Measurements from ENCODE around the gene CACNA2D4. TPM values are rescaled to one million over a fixed set of nuclear protein-coding genes. Genes with fewer than 3 reads are reported as not detected.

The CACNA2D4 gene
- total RNA-seq, 2 experiments from 2014 or later: 5.5 to 7.2 TPM

DNA sequence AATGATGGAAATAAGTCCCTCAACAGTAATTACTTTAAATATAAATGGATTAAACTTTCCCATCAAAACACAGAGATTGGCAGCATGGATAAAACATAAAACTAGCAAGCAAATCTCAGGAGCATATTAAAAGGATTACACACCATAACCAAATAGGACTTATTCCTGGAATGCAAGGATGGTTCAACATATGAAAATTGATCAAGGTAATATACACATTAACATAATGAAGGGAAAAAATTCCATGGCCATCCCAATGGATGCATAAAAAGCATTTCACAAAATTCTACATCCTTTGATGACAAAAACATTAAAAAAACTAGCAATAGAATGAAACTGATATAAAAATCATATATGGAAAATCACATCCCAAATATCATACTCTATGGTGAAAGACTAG lies 13.6 kb downstream of the CACNA2D4 start:
- Mint-ChIP-seq H3K27me3 (peaks cover 11% of the 10 kb centered on the region), H3K36me3 (ENCODE audit: low read depth) (peaks cover 3% of the 10 kb centered on the region), H3K27ac (no peak overlapping the region), H3K4me1 (peaks cover 4% of the 10 kb centered on the region), H3K9me3 (ENCODE audit: low read depth) (peaks cover 27% of the 10 kb centered on the region), H3K4me3 (no peak overlapping the region)
- intact Hi-C loops (cut with DNase I, micrococcal nuclease): no loop called here
- ATAC-seq (no peak), DNase-seq (no peak)
- ChIA-PET POLR2A (no interaction called here), CTCF (interaction anchor here (1.5 to 1.9 kb wide), 2 partner anchors 10 to 35 kb away, joined by 4 to 5 read pairs; no protein-coding TSS in a partner anchor)

DNA sequence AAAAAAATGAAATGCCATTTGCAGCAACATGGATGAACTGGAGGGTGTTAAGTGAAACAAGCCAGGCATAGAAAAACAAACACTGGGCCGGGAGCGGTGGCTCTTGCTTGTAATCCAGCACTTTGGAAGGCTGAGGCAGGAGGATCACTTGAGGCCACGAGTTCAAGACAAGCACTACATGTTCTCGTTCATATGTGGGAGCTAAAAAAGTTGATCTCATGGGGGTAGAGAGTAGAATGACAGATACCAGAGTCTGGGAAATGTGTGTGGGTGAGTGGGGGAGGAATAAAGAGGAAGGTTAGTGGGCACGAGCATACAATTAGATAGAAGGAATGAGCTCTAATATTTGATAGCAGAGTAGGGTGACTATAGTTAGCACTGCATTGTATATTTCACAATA lies 21.5 kb downstream of the CACNA2D4 start:
- H3K4me1 Mint-ChIP-seq: no peaks in the 10 kb centered on the region
- no peaks in the 10 kb centered on the region for H3K36me3 Mint-ChIP-seq (ENCODE audit: low read depth)
- ChIA-PET POLR2A (no interaction called here), CTCF (interaction anchor here (1.2 to 1.6 kb wide), 2 partner anchors 43 to 168 kb away, joined by 3 to 4 read pairs; no protein-coding TSS in a partner anchor)
- ATAC-seq: no peak
- H3K4me3 Mint-ChIP-seq: no peak overlapping the region
- H3K27me3 Mint-ChIP-seq: peaks cover 10% of the 10 kb centered on the region
- peaks cover 12% of the 10 kb centered on the region for H3K9me3 Mint-ChIP-seq (ENCODE audit: low read depth)
- intact Hi-C loops (cut with DNase I, micrococcal nuclease): no loop called here
- no peak overlapping the region for H3K27ac Mint-ChIP-seq
- no peak for DNase-seq

DNA sequence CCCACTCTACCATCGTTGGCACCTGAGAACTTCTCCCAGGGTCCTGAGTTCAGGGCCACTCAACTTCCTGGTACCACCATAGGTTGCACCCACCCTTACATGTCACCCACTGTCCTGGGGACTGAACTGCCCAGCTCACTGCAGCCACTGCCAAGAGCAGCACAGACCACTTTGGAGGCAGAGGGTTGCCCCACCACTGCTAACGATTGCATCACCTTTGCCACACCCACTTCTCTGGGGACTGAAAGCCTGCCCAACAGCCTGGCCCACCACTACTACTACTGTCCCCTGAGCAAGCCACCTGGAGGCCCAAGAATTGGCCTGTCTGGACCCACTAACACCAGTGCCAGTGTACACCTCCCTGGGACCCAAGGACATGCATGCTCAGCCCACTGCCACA lies 27.6 kb downstream of the CACNA2D4 start:
- H3K27ac Mint-ChIP-seq: no peak overlapping the region
- peaks cover 18% of the 10 kb centered on the region for H3K27me3 Mint-ChIP-seq
- no peak for DNase-seq
- ChIA-PET POLR2A (no interaction called here), CTCF (interaction anchor here (1.0 kb wide), 1 partner anchor 100 kb away, joined by 3 read pairs; no protein-coding TSS in a partner anchor)
- intact Hi-C loops (cut with DNase I, micrococcal nuclease): no loop called here
- peaks cover 14% of the 10 kb centered on the region for H3K9me3 Mint-ChIP-seq (ENCODE audit: low read depth)
- H3K36me3 Mint-ChIP-seq (ENCODE audit: low read depth): no peaks in the 10 kb centered on the region
- H3K4me3 Mint-ChIP-seq: no peak overlapping the region
- ATAC-seq: no peak
- H3K4me1 Mint-ChIP-seq: no peaks in the 10 kb centered on the region

DNA sequence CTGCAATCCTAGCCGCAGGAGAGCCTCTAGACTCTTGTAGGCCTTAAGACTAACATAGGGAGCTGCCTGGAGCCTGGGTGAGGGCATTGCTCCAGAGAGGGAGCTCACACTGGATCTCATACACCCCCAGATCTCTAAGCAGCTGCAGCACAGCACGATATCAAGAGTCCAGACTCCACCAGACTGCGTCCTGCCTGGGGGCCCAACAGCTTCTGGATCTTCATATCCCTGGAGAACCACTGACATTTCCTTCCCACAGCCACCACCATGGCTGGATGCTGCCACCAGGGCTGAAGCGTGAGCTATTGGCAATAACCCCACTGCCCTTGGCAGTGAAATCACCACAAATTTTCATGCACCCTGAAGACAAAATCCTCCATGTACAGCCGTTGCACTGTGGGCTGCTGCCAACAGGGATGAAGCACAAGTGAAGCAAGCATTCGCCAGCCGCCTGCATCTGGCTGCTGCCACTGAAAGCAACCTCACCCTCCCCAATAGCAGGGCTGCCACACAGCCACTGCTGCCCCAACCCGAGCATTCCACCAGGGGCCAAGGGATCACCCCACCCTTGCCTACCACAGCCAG lies 28.2 kb downstream of the CACNA2D4 start:
- Mint-ChIP-seq H3K9me3 (ENCODE audit: low read depth) (peaks cover 14% of the 10 kb centered on the region), H3K27ac (no peak overlapping the region), H3K36me3 (ENCODE audit: low read depth) (no peaks in the 10 kb centered on the region), H3K27me3 (peaks cover 18% of the 10 kb centered on the region), H3K4me3 (no peak overlapping the region), H3K4me1 (no peaks in the 10 kb centered on the region)
- ChIA-PET CTCF (no interaction called here), POLR2A (no interaction called here)
- ATAC-seq (no peak), DNase-seq (no peak)
- intact Hi-C loops (cut with DNase I, micrococcal nuclease): no loop called here

DNA sequence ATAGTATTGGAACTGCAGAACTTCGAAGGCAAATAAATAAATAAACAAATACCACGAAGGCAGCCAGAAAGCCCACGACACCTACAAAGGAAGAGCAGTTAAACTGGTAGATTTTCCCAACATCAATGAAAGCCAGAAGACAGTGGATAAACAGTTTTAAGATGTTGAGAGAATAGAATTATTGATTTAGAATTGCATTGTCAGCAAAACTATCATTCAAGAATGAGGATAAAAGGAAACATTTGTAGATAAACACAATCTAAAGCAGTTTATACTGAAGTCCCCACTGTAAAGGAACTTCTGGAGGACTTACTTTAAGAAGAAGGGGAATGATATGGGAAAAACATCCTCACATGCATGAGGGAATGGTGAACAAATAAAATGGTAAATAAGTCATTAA lies 29.5 kb downstream of the CACNA2D4 start:
- Mint-ChIP-seq H3K4me1 (no peaks in the 10 kb centered on the region), H3K4me3 (no peak overlapping the region), H3K36me3 (ENCODE audit: low read depth) (no peaks in the 10 kb centered on the region), H3K27ac (no peak overlapping the region), H3K9me3 (ENCODE audit: low read depth) (peaks cover 14% of the 10 kb centered on the region), H3K27me3 (peaks cover 18% of the 10 kb centered on the region)
- intact Hi-C loops (cut with DNase I, micrococcal nuclease): no loop called here
- no peak for ATAC-seq
- no peak for DNase-seq
- POLR2A ChIA-PET: no interaction called here
- CTCF ChIA-PET: no interaction called here

DNA sequence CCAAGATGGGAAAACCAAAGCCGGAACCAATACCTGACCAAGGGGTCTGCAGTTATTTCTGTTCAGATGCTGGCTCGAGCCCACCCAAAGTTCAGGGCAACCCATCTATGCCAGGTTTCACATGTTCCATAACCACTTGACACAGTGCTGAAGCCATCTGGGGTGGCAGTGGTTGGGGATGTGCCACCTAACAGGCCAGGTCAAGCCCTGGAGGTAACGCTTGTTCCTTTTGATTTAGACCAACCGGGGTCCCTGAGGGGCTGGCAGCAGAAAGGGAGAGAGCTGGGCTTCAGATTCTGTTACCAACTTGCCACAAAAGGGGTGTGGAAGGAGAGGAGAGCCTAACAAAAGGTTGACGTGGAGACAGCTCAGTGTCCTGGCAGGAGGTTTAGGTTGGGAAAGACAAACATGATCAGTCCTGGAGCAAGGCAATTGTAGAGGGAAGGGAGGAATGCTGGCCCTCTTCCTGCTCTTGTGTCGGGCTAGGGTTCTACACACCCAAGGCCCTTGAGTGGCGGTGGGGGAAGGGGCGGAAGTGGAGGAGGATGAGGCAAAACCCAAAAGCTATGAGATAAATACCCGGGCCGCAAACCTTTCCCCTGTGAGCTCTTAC lies 31.9 kb downstream of the CACNA2D4 start:
- ChIA-PET POLR2A (no interaction called here), CTCF (interaction anchor here (1.9 kb wide), 1 partner anchor 53 kb away, joined by 5 read pairs; no protein-coding TSS in a partner anchor)
- no peak for DNase-seq
- Mint-ChIP-seq H3K4me3 (no peak overlapping the region), H3K36me3 (ENCODE audit: low read depth) (no peaks in the 10 kb centered on the region), H3K9me3 (ENCODE audit: low read depth) (peaks cover 4% of the 10 kb centered on the region), H3K27ac (no peak overlapping the region), H3K27me3 (peaks cover 15% of the 10 kb centered on the region), H3K4me1 (no peaks in the 10 kb centered on the region)
- no peak for ATAC-seq
- intact Hi-C loops (cut with DNase I, micrococcal nuclease): no loop called here

DNA sequence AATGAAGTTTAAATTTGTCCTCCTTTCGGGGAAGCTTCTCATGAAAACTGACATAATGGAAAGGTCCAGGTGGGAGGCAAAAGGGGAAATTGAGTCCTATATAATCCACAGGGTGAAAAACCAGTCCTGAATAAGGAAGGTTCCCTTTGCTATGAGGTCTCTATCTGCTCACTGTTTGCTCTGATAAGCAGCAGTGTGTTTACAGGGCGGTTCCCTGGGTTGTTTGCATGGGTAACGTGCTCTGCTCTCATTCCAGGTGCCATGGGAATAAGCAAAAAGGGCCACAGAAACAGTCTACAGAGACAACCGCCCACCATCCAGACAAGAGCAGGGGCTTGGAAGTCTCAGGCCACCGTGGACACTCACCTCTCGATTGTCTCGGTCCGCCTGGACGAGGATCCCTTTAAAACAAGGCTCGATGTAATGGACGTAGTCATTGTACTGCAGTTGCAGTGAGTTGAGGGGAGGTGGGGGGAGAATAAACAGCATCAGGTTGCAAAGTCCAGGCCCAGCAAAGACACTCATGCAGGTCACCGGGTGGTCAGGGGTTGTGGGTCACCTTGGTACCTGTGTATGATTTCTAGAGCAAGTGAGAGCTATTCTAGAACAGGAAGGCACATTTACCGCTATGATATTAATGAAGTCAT lies 32.7 kb downstream of the CACNA2D4 start:
- Mint-ChIP-seq H3K27ac (no peak overlapping the region), H3K27me3 (peaks cover 13% of the 10 kb centered on the region), H3K4me3 (no peak overlapping the region), H3K9me3 (ENCODE audit: low read depth) (no peaks in the 10 kb centered on the region), H3K36me3 (ENCODE audit: low read depth) (no peaks in the 10 kb centered on the region), H3K4me1 (no peaks in the 10 kb centered on the region)
- ChIA-PET POLR2A (no interaction called here), CTCF (interaction anchor here (1.9 kb wide), 1 partner anchor 54 kb away, joined by 5 read pairs; no protein-coding TSS in a partner anchor)
- DNase-seq: no peak
- intact Hi-C loops (cut with DNase I, micrococcal nuclease): no loop called here
- no peak for ATAC-seq

DNA sequence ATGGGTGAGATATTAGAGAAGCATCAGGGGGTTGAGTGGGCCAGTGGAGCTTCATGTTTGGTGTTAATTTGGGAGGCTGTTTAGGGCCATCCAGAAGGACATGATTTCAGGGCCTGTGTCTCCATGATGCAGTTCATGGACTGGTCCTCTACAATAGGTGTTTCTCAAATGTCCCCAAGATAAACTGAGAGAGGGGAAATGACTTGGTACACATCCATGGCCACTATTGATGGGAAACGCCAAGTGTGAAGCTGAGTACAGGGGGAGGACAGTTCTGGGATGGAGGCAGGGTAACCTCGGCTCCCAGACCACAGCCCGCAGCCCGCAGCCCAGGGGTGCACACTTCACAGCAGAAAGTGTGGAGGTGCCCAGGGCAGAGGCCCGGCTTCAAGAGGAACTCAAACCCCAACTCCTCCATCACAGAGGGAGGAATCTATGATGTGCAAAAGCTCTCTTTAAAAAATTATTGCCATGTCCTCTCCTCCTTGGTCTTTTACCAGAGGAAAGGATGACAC lies 33.3 kb downstream of the CACNA2D4 start:
- ATAC-seq (no peak), DNase-seq (no peak)
- POLR2A ChIA-PET: no interaction called here
- CTCF ChIA-PET: no interaction called here
- intact Hi-C loops (cut with DNase I, micrococcal nuclease): no loop called here
- Mint-ChIP-seq H3K27ac (no peak overlapping the region), H3K4me3 (no peak overlapping the region), H3K27me3 (peaks cover 13% of the 10 kb centered on the region), H3K4me1 (no peaks in the 10 kb centered on the region), H3K36me3 (ENCODE audit: low read depth) (no peaks in the 10 kb centered on the region), H3K9me3 (ENCODE audit: low read depth) (no peaks in the 10 kb centered on the region)

DNA sequence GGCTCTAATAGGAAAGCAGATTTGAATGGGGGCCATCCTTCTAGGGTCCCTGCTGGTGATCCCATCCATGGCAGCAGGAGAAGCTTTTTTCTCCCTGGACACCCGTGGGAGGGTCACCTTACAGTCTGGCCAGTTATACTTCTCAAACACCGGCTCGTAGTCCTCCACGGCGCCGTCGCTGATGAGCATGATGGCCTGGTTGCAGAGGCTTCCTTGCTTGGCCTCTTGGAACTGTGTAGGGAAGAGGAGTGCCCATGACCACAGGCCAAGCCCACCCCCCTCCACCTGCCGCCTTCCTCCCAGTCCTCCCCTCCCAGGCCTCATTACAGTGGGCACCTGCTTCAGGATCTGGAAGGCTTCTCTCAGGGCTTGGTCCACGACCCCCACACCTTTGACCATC lies 33.8 kb downstream of the CACNA2D4 start:
- H3K36me3 Mint-ChIP-seq (ENCODE audit: low read depth): no peaks in the 10 kb centered on the region
- H3K9me3 Mint-ChIP-seq (ENCODE audit: low read depth): no peaks in the 10 kb centered on the region
- ChIA-PET POLR2A (no interaction called here), CTCF (no interaction called here)
- intact Hi-C loops (cut with DNase I, micrococcal nuclease): no loop called here
- peaks cover 13% of the 10 kb centered on the region for H3K27me3 Mint-ChIP-seq
- DNase-seq (no peak), ATAC-seq (no peak)
- H3K27ac Mint-ChIP-seq: no peak overlapping the region
- H3K4me1 Mint-ChIP-seq: no peaks in the 10 kb centered on the region
- H3K4me3 Mint-ChIP-seq: no peak overlapping the region

DNA sequence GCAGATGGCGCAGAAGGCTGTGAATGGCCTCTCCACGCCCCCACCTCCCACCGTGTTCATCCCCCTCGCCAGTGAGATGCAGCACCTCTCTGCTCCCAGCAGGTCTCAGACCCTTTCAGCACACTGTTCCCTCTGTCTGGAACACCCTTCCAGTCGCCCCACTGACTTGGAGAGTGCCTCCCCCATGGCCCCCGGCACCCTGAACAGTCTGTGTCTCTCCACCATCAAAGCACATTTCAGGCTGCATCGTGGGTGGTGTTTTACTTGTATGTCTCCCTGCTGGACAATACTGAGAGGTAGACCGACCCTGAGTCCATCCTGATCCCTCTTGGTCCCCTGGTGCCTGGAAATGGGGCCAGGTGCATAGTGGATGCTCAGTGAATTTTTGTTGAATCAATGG lies 34.9 kb downstream of the CACNA2D4 start:
- Mint-ChIP-seq H3K4me3 (no peak overlapping the region), H3K27ac (peak overlapping the region; percentile 27), H3K4me1 (no peaks in the 10 kb centered on the region), H3K27me3 (peaks cover 8% of the 10 kb centered on the region), H3K9me3 (ENCODE audit: low read depth) (no peaks in the 10 kb centered on the region), H3K36me3 (ENCODE audit: low read depth) (no peaks in the 10 kb centered on the region)
- POLR2A ChIA-PET: no interaction called here
- intact Hi-C loops (cut with DNase I, micrococcal nuclease): no loop called here
- DNase-seq: no peak
- CTCF ChIA-PET: no interaction called here
- no peak for ATAC-seq

DNA sequence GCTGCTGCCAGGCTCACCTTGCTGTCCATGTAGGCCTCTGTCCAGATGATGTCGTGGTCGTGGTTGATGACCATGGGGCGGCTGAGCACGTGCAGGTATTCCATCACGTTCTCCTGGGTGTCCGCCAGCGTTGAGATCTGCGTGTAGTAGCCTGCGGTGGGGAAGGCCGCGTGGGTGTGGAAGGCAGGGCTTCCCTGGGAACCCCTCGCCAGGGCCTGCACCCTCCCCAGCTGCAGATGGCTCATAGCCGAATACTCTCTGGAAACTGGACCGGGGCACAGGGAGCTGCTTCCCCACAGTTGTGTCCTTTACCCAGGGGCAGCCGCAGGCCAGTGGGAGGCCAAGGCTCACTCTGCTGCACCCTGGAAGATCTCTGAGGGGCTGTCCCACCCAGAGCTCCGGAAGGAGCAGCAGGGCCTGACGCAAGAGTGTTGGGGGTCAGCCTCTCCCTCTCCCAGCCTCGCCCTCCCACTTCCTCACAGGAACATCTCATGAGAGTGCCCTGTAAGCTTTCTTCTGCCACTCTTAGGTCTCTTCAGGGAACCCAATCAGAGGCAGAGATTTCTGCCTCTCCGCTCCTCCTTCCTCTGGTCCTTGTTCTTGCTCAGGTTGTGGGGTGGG lies 35.5 kb downstream of the CACNA2D4 start:
- H3K9me3 Mint-ChIP-seq (ENCODE audit: low read depth): no peaks in the 10 kb centered on the region
- H3K4me1 Mint-ChIP-seq: no peaks in the 10 kb centered on the region
- POLR2A ChIA-PET: no interaction called here
- no peaks in the 10 kb centered on the region for H3K36me3 Mint-ChIP-seq (ENCODE audit: low read depth)
- peaks cover 8% of the 10 kb centered on the region for H3K27me3 Mint-ChIP-seq
- CTCF ChIA-PET: no interaction called here
- ATAC-seq: no peak
- no peak overlapping the region for H3K27ac Mint-ChIP-seq
- DNase-seq: no peak
- intact Hi-C loops (cut with DNase I, micrococcal nuclease): no loop called here
- H3K4me3 Mint-ChIP-seq: no peak overlapping the region

DNA sequence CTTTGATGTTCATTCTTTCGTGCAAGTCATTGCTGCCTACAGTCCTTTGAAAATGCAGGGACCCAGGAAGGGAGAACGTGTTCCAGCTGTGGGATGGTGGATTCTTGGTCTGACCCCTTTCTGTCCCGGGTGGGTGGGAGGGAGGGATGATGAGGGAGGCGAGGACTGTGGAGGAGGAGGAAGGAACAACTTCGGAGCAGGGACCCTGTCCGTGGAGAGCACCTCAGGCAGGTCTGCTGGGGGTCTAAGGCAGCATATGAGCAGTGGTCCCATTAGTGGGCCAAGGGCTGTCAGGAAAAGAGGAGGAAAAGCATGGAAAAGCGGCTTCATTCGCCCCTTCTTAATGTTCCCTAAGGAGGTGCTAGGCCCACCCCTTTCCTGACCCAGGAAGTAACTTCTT lies 36.0 kb downstream of the CACNA2D4 start:
- H3K36me3 Mint-ChIP-seq (ENCODE audit: low read depth): no peaks in the 10 kb centered on the region
- no peaks in the 10 kb centered on the region for H3K4me1 Mint-ChIP-seq
- ChIA-PET POLR2A (no interaction called here), CTCF (no interaction called here)
- DNase-seq (no peak), ATAC-seq (no peak)
- H3K9me3 Mint-ChIP-seq (ENCODE audit: low read depth): no peaks in the 10 kb centered on the region
- intact Hi-C loops (cut with DNase I, micrococcal nuclease): no loop called here
- no peak overlapping the region for H3K4me3 Mint-ChIP-seq
- H3K27me3 Mint-ChIP-seq: peaks cover 5% of the 10 kb centered on the region
- H3K27ac Mint-ChIP-seq: no peak overlapping the region
